HG03469 (cell line): ENCODE measurements around the gene C3orf20.

Source experiments
- ATAC-seq: cut with Tn5 transposase; IDR thresholded peaks from one replicate; pipeline ENCODE4 v1.9.1; 2021; ENCODE audit warnings: mild to moderate bottlenecking, moderate library complexity, moderate number of reproducible peaks; ENCODE audit not compliant: unreplicated experiment

C3orf20 gene

DNA sequence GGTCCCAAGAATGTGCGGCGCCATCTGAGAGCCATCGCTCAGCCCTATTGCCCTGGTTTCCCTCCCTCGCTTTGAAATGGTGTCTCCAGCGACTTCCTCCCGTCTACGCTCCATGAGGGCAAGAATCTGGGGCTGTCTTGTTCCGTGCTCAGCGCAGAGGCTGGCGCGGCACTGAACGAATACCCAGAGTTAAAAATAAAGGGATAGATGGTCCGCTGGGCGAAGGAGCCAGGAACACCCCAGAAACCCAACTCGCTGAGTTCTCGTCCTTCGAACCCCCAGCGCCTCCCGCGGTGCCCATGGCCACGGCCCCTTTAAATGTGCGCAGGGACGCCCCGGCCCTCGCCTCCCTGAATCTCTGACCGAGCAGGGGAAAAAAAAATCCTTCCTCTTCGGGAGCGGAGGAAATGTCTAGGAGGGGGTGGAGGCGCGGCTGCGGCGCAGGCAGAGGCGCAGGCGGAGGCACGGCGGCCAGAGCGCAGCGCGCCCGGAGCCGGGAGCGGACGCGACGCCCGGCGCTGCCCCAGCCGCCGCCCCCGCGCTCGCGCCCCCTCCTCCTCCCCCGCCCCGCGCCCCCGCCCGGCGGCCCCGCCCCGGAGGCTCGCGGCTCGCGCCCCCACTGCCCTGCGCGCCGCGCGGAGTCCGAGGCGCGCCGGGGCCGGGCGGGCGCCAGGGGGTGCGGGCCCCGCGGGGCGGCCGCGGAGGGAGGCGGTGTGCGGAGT is 135.3 kb downstream of the C3orf20 start:
- ATAC-seq: no peak

GRCh38 chr3:14810801-14811661 is 136.1 kb downstream of the C3orf20 start:
- no peak for ATAC-seq

- no peak for ATAC-seq
Measured at GRCh38 chr3:14811684-14812083, 136.7 kb downstream of the C3orf20 start.

DNA sequence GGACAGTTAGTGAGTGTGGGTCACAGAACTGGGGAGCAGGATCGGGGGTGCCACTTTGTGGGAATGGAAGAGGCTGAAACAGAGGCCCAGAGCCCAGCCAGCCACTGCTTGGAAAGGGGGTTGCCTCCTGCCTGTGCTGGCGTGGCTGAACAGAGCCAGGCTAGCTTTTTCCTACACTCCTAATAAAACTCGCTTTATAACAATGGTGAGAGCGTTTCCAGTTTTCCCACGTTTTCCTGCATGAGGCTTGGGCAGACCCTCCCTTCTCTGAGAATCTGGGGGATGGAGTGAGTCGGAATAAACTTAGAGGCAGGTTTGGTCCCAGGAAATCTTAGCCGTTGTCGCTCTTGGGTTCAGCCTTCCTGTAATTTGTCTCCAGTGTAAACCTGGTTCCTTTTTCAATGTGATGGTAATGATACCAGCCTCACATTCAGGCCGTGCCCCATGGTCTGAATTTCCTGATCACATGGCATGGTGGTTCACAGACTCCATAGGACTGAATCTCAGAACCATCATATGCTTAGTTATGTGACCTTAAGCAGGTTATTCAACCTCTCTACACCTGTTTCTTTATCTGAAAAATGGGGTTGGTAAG is 137.4 kb downstream of the C3orf20 start:
- no peak for ATAC-seq

DNA sequence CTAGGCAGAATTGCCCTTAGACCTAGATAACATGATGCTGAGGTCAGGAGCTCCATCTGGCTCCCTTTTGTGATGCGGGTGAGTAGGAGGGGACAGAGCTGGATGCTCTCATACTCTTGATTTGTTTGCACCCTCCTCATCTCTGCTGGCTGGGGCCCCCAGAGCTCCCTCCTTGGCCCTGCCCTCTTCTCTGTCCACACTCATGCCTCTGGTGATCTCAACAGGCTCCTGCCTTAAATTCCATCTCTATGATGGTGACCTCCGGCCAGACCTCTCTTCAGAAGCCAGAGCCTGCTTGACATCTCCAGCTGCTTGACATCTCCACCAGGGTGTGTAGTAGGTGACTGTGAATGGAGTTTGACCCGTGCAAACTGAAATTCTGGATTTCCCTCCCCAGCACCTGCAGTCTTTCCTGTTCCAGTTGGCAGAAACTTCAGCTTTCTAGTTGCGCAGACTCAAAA is 139.5 kb downstream of the C3orf20 start:
- no peak for ATAC-seq

- ATAC-seq: no peak
Measured at GRCh38 chr3:14816359-14816758, 141.4 kb downstream of the C3orf20 start.

DNA sequence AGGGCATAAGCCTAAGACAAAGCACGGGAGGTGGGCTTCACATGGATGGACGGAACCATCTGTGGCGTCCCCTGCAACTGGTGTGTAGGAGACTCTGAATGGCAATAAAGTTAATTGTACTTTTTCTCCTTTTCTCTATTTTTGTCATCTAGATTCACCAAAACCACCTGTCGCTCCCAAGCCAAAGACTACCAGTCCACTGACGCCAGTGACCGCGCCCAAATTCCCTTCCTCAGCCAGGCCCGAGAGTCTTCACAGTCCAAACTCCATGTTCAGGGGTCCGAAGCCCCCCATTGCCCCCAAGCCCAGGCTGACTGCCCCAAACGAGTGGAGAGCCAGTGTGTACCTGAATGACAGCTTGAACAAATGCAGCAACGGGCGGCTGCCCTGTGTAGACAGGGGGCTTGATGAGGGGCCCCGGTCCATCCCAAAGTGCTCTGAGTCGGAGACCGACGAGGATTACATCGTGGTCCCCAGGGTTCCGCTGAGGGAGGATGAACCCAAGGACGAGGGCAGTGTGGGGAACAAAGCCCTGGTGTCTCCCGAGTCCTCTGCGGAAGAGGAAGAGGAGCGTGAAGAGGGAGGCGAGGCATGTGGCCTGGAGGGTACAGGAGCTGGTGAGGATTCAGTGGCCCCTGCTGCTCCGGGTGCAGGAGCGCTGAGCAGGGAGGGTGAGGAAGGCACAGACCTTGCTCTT is 144.0 kb downstream of the C3orf20 start, which contains the start of gene FGD5:
FGD5 (plus strand) TSS at position 159 of the 697 bp plus-strand sequence; CDS start at position 269, 110 bp downstream.
- ATAC-seq: no peak

- ATAC-seq: no peak
Measured at GRCh38 chr3:14819671-14820070, 144.7 kb downstream of the C3orf20 start.

GRCh38 chr3:14820156-14820555 is 145.2 kb downstream of the C3orf20 start:
- no peak for ATAC-seq

GRCh38 chr3:14821151-14821550 is 146.2 kb downstream of the C3orf20 start:
- ATAC-seq: no peak

GRCh38 chr3:14822134-14822533 is 147.2 kb downstream of the C3orf20 start:
- no peak for ATAC-seq
